WTC11 (cell line): ENCODE results near the gene FAT4. TPM values are rescaled to one million over a fixed set of nuclear protein-coding genes. Genes with fewer than 3 reads are reported as not detected.

Experiments
- ATAC-seq: fragments of 200-7000 bp; cut with Tn5 transposase; 2 replicates; pipeline ENCODE4 v1.10.0; 2021; ENCODE audit warnings: mild to moderate bottlenecking, moderate library complexity
- CTCF ChIA-PET: fragments of 300-600 bp; sonication (Branson Sonifier 250); formaldehyde crosslinking; loops from one replicate; lab custom pipeline; 2021; ENCODE audit warnings: antibody characterized with exemption; lab: Charles Lee
- POLR2A ChIA-PET: fragments of 350-600 bp; sonication (Branson Sonifier 250); formaldehyde crosslinking; loops from one replicate; lab custom pipeline; 2021; ENCODE audit warnings: antibody characterized with exemption; lab: Charles Lee
- DNase-seq: peaks from one replicate; pipeline ENCODE4 v3.0.0; 2021; ENCODE audit warnings: low spot score
- H3K27ac Mint-ChIP-seq: 2 replicates; pipeline ENCODE4 v1.8.0; 2021; ENCODE audit warnings: mixed read lengths
- H3K27me3 Mint-ChIP-seq: 2 replicates; pipeline ENCODE4 v1.8.0; 2021; ENCODE audit warnings: low read depth, mild to moderate bottlenecking, moderate library complexity, mixed read lengths
- H3K36me3 Mint-ChIP-seq: 2 replicates; pipeline ENCODE4 v1.8.0; 2021; ENCODE audit warnings: mixed read lengths
- H3K4me1 Mint-ChIP-seq: 2 replicates; pipeline ENCODE4 v1.8.0; 2022; ENCODE audit warnings: mixed read lengths
- H3K4me3 Mint-ChIP-seq: 2 replicates; pipeline ENCODE4 v1.8.0; 2021; ENCODE audit warnings: mild to moderate bottlenecking, moderate library complexity, mixed read lengths
- H3K9me3 Mint-ChIP-seq: 2 replicates; pipeline ENCODE4 v1.8.0; 2021; ENCODE audit warnings: mixed read lengths
- CREB1 ChIP-seq: sonication (generic); formaldehyde crosslinking; IDR thresholded peaks from 2 replicates; pipeline ENCODE4 v1.8.0; 2023; ENCODE audit warnings: mild to moderate bottlenecking, missing genetic modification reagents
- FOXP1 ChIP-seq: sonication (generic); formaldehyde crosslinking; IDR thresholded peaks from 2 replicates; pipeline ENCODE4 v1.8.0; 2022; ENCODE audit warnings: missing genetic modification reagents, mild to moderate bottlenecking, moderate library complexity, borderline replicate concordance
- MYBL2 ChIP-seq: sonication (generic); formaldehyde crosslinking; IDR thresholded peaks from 2 replicates; pipeline ENCODE4 v1.8.1; 2023; ENCODE audit warnings: mild to moderate bottlenecking, moderate library complexity, missing genetic modification reagents
- OVOL2 ChIP-seq: fragments of 250-450 bp; sonication (Bioruptor Pico); IDR thresholded peaks from 2 replicates; pipeline ENCODE4 v1.9.0; 2021; ENCODE audit warnings: mild to moderate bottlenecking, borderline replicate concordance
- PRRX2 ChIP-seq: fragments of 250-450 bp; sonication (Bioruptor Pico); IDR thresholded peaks from 2 replicates; pipeline ENCODE4 v1.8.0; 2021; ENCODE audit warnings: mild to moderate bottlenecking
- RORB ChIP-seq: fragments of 250-450 bp; sonication (Bioruptor Pico); IDR thresholded peaks from 2 replicates; pipeline ENCODE4 v1.9.0; 2021; ENCODE audit warnings: mild to moderate bottlenecking
- SP1 ChIP-seq: sonication (generic); formaldehyde crosslinking; conservative IDR thresholded peaks from 2 replicates; pipeline ENCODE4 v1.8.1; 2022; ENCODE audit warnings: missing genetic modification reagents
- ZNF263 ChIP-seq: sonication (generic); formaldehyde crosslinking; IDR thresholded peaks from 2 replicates; pipeline ENCODE4 v1.8.1; 2022; ENCODE audit warnings: low read depth, mild to moderate bottlenecking, moderate library complexity, missing genetic modification reagents
- total RNA-seq: library from RNA; stranded (reverse); gene quantifications from 3 replicates; pipeline ENCODE4 v1.2.3, GENCODE V29; 2021
- TF ChIP-seq, protein P1 (sequence below): sonication (generic); formaldehyde crosslinking; IDR thresholded peaks from 2 replicates; pipeline ENCODE4 v1.8.1; 2022; ENCODE audit warnings: low read depth, mild to moderate bottlenecking, moderate library complexity, missing genetic modification reagents, borderline replicate concordance
- TF ChIP-seq, protein P2 (sequence below): sonication (generic); formaldehyde crosslinking; IDR thresholded peaks from 2 replicates; pipeline ENCODE4 v1.8.0; 2023; ENCODE audit warnings: missing genetic modification reagents, mild to moderate bottlenecking, borderline replicate concordance
- TF ChIP-seq, protein P3 (sequence below): fragments of 250-450 bp; sonication (Bioruptor Pico); IDR thresholded peaks from 2 replicates; pipeline ENCODE4 v1.9.0; 2021; ENCODE audit warnings: mild to moderate bottlenecking
- TF ChIP-seq, protein P4 (sequence below): fragments of 250-450 bp; sonication (Bioruptor Pico); IDR thresholded peaks from 2 replicates; pipeline ENCODE4 v1.8.0; 2021; ENCODE audit warnings: mild to moderate bottlenecking
- TF ChIP-seq, protein P5 (sequence below): sonication (generic); formaldehyde crosslinking; IDR thresholded peaks from 2 replicates; pipeline ENCODE4 v1.8.1; 2022; ENCODE audit warnings: low read depth, missing genetic modification reagents, borderline replicate concordance
- TF ChIP-seq, protein P6 (sequence below): fragments of 250-450 bp; sonication (Bioruptor Pico); IDR thresholded peaks from 2 replicates; pipeline ENCODE4 v1.9.0; 2021; ENCODE audit warnings: mild to moderate bottlenecking

FAT4 gene
- total RNA-seq, 1 experiment from 2014 or later: 10.5 TPM

DNA sequence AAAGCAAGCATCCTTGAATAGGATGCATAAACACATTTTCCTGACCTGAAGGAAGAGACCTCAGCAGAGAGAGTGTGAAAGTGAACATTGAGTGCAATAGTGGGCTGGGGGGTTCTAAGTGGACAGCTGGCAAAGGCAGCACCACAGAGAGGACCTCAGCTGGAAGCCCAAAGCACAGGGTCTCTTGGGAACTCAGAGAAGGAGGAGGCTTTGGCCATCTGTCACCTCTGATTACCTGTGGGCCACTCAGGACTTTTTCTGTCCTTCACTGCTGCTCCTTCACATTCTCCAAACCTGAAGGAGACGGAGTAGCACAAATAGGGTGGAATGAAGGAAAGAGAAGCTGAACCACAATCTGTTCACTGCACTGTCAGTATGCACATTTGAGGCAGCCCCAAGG is 37.9 kb upstream of the FAT4 start (continued):
- no peak for TF ChIP-seq RORB

DNA sequence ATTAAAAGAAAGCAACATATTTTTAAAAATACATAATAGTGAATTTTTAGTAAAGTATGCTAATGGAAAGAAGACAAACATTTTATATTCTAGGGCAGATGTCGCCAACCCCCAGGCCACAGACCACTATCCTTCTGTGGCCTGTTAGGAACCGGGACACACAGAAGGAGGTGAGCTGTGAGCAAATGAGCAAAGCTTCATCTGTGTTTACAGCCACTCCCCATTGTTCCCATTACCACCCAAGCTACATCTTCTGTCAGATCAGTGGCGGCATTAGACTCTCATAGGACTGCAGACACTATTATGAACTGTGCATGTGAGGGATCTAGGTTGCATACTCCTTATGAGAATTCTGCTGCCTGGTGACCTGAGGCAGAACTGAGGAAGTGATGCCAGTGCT is 37.0 kb upstream of the FAT4 start:
- H3K4me1 Mint-ChIP-seq: peaks cover 2% of the 10 kb centered on the region
- no peak overlapping the region for H3K4me3 Mint-ChIP-seq
- peaks cover 4% of the 10 kb centered on the region for H3K9me3 Mint-ChIP-seq
- POLR2A ChIA-PET: no interaction called here
- ATAC-seq (no peak), DNase-seq (no peak)
- TF ChIP-seq FOXP1 (no peak), ZNF263 (CRISPR knock-in tag) (no peak)
- TF ChIP-seq, protein P1, sequence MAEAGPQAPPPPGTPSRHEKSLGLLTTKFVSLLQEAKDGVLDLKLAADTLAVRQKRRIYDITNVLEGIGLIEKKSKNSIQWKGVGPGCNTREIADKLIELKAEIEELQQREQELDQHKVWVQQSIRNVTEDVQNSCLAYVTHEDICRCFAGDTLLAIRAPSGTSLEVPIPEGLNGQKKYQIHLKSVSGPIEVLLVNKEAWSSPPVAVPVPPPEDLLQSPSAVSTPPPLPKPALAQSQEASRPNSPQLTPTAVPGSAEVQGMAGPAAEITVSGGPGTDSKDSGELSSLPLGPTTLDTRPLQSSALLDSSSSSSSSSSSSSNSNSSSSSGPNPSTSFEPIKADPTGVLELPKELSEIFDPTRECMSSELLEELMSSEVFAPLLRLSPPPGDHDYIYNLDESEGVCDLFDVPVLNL (CRISPR knock-in tag): no peak
- TF ChIP-seq, protein P2, sequence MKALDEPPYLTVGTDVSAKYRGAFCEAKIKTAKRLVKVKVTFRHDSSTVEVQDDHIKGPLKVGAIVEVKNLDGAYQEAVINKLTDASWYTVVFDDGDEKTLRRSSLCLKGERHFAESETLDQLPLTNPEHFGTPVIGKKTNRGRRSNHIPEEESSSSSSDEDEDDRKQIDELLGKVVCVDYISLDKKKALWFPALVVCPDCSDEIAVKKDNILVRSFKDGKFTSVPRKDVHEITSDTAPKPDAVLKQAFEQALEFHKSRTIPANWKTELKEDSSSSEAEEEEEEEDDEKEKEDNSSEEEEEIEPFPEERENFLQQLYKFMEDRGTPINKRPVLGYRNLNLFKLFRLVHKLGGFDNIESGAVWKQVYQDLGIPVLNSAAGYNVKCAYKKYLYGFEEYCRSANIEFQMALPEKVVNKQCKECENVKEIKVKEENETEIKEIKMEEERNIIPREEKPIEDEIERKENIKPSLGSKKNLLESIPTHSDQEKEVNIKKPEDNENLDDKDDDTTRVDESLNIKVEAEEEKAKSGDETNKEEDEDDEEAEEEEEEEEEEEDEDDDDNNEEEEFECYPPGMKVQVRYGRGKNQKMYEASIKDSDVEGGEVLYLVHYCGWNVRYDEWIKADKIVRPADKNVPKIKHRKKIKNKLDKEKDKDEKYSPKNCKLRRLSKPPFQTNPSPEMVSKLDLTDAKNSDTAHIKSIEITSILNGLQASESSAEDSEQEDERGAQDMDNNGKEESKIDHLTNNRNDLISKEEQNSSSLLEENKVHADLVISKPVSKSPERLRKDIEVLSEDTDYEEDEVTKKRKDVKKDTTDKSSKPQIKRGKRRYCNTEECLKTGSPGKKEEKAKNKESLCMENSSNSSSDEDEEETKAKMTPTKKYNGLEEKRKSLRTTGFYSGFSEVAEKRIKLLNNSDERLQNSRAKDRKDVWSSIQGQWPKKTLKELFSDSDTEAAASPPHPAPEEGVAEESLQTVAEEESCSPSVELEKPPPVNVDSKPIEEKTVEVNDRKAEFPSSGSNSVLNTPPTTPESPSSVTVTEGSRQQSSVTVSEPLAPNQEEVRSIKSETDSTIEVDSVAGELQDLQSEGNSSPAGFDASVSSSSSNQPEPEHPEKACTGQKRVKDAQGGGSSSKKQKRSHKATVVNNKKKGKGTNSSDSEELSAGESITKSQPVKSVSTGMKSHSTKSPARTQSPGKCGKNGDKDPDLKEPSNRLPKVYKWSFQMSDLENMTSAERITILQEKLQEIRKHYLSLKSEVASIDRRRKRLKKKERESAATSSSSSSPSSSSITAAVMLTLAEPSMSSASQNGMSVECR (CRISPR knock-in tag): no peak
- H3K36me3 Mint-ChIP-seq: no peaks in the 10 kb centered on the region
- CTCF ChIA-PET: no interaction called here
- no peak overlapping the region for H3K27ac Mint-ChIP-seq
- no peaks in the 10 kb centered on the region for H3K27me3 Mint-ChIP-seq

DNA sequence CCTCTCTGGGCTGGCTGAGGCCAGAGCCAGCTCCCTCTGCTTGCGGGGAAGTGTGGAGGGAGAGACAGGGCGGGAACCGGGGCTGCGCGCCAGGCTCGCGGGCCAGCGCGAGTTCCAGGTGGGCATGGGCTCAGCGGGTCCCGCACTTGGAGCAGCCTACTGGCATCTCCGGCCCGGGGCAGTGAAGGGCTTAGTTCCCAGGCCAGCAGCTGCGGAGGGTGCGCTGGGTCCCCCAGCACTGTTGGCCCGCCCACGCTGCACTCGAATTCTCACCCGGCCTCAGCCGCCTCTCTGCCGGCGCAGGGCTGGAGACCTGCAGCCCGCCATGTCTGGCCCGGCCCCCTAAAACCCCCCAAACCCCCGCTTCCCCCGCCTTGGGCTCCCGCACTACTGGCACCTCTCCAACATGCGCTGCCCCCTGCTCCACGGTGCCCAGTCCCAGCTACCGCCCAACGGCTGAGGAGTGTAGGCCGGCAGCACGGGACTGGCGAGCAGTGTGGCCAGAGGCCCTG is 33.8 kb upstream of the FAT4 start:
- no peak for ATAC-seq
- CTCF ChIA-PET: no interaction called here
- H3K27me3 Mint-ChIP-seq: no peaks in the 10 kb centered on the region
- H3K4me1 Mint-ChIP-seq: peaks cover 12% of the 10 kb centered on the region
- H3K4me3 Mint-ChIP-seq: no peak overlapping the region
- no peak overlapping the region for H3K27ac Mint-ChIP-seq
- DNase-seq: peak; percentile 11
- no peaks in the 10 kb centered on the region for H3K36me3 Mint-ChIP-seq
- H3K9me3 Mint-ChIP-seq: peaks cover 4% of the 10 kb centered on the region
- POLR2A ChIA-PET: no interaction called here
- TF ChIP-seq OVOL2 (CRISPR knock-in tag) (no peak), MYBL2 (CRISPR knock-in tag) (no peak), PRRX2 (CRISPR knock-in tag) (no peak), SP1 (CRISPR knock-in tag) (no peak), CREB1 (CRISPR knock-in tag) (no peak)
- TF ChIP-seq, protein P2 (CRISPR knock-in tag): no peak
- TF ChIP-seq, protein P3, sequence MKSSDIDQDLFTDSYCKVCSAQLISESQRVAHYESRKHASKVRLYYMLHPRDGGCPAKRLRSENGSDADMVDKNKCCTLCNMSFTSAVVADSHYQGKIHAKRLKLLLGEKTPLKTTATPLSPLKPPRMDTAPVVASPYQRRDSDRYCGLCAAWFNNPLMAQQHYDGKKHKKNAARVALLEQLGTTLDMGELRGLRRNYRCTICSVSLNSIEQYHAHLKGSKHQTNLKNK (CRISPR knock-in tag): no peak
- TF ChIP-seq, protein P4, sequence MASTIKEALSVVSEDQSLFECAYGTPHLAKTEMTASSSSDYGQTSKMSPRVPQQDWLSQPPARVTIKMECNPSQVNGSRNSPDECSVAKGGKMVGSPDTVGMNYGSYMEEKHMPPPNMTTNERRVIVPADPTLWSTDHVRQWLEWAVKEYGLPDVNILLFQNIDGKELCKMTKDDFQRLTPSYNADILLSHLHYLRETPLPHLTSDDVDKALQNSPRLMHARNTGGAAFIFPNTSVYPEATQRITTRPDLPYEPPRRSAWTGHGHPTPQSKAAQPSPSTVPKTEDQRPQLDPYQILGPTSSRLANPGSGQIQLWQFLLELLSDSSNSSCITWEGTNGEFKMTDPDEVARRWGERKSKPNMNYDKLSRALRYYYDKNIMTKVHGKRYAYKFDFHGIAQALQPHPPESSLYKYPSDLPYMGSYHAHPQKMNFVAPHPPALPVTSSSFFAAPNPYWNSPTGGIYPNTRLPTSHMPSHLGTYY (CRISPR knock-in tag): no peak
- TF ChIP-seq, protein P5, sequence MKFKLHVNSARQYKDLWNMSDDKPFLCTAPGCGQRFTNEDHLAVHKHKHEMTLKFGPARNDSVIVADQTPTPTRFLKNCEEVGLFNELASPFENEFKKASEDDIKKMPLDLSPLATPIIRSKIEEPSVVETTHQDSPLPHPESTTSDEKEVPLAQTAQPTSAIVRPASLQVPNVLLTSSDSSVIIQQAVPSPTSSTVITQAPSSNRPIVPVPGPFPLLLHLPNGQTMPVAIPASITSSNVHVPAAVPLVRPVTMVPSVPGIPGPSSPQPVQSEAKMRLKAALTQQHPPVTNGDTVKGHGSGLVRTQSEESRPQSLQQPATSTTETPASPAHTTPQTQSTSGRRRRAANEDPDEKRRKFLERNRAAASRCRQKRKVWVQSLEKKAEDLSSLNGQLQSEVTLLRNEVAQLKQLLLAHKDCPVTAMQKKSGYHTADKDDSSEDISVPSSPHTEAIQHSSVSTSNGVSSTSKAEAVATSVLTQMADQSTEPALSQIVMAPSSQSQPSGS (CRISPR knock-in tag): no peak
- TF ChIP-seq, protein P6, sequence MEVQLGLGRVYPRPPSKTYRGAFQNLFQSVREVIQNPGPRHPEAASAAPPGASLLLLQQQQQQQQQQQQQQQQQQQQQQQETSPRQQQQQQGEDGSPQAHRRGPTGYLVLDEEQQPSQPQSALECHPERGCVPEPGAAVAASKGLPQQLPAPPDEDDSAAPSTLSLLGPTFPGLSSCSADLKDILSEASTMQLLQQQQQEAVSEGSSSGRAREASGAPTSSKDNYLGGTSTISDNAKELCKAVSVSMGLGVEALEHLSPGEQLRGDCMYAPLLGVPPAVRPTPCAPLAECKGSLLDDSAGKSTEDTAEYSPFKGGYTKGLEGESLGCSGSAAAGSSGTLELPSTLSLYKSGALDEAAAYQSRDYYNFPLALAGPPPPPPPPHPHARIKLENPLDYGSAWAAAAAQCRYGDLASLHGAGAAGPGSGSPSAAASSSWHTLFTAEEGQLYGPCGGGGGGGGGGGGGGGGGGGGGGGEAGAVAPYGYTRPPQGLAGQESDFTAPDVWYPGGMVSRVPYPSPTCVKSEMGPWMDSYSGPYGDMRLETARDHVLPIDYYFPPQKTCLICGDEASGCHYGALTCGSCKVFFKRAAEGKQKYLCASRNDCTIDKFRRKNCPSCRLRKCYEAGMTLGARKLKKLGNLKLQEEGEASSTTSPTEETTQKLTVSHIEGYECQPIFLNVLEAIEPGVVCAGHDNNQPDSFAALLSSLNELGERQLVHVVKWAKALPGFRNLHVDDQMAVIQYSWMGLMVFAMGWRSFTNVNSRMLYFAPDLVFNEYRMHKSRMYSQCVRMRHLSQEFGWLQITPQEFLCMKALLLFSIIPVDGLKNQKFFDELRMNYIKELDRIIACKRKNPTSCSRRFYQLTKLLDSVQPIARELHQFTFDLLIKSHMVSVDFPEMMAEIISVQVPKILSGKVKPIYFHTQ (CRISPR knock-in tag): no peak
